Hair follicle dermal papilla cell (primary cell): ENCODE results near the gene PROCR. TPM values are rescaled to one million over a fixed set of nuclear protein-coding genes. Genes with fewer than 3 reads are reported as not detected.

Experiments
- small RNA-seq: library from RNA; depleted of rRNA; stranded (forward); fragments of <200 nt; gene quantifications from one replicate; pipeline ENCODE3, GENCODE V24; 2012
- total RNA-seq: library from RNA; depleted of rRNA; stranded (reverse); fragments of >200 nt; gene quantifications from 2 replicates; pipeline ENCODE4 v1.2.3, GENCODE V29; 2012

Gene PROCR
- total RNA-seq = 21.7 and 24.2 TPM in 2 replicates

GRCh38 chr20:35171753-35172433 lies at the start of gene PROCR:
Gene PROCR (plus strand): TSS chr20:35172072. CDS start chr20:35172155, 83 bp downstream.

GRCh38 chr20:35146920-35147574 lies 24.8 kb upstream of the PROCR start, which contains the start of gene EDEM2:
Gene EDEM2 (minus strand): TSS chr20:35147336. CDS start chr20:35147258, 78 bp downstream.

GRCh38 chr20:35226126-35226883 lies 54.4 kb downstream of the PROCR start, which contains the start of gene MMP24:
Gene MMP24 (plus strand): TSS chr20:35226690. CDS start chr20:35226739, 49 bp downstream.

Small RNAs within 50 kb of the gene (small RNA-seq; reads per million reads assigned to genes)
- gene MT1P3 (not detected), gene RNA5SP483 (not detected)

Other genes starting within 250 kb of the PROCR start
- 57.1 and 60.6 TPM in 2 replicates for gene GSS, start 216.3 kb upstream of the PROCR start, total RNA-seq
- under 0.01 and 0.61 TPM in 2 replicates for gene MYH7B, start 216.2 kb upstream of the PROCR start, total RNA-seq
- 114 TPM in 2 replicates for gene TRPC4AP, start 79.3 kb upstream of the PROCR start, total RNA-seq
- 33.8 and 37.4 TPM in 2 replicates for gene EDEM2, start 24.7 kb upstream of the PROCR start, total RNA-seq
- gene MMP24, start 54.6 kb downstream of the PROCR start, total RNA-seq = 0.73 and 0.81 TPM in 2 replicates
- gene MMP24OS, start 106.0 kb downstream of the PROCR start, total RNA-seq = 32.7 and 39.8 TPM in 2 replicates
- 97.8 and 106 TPM in 2 replicates for gene EIF6, start 112.7 kb downstream of the PROCR start, total RNA-seq
- under 0.01 TPM in 1 of 2 replicates, not detected in the other for gene FAM83C, start 120.4 kb downstream of the PROCR start, total RNA-seq
- 21.1 and 33.4 TPM in 2 replicates for gene UQCC1, start 239.9 kb downstream of the PROCR start, total RNA-seq